ENCODE results near the gene ADTRP. TPM values are rescaled to one million over a fixed set of nuclear protein-coding genes. Genes with fewer than 3 reads are reported as not detected.

ADTRP gene
- total RNA-seq, 1 donor from 2014 or later = 42.5 TPM

DNA sequence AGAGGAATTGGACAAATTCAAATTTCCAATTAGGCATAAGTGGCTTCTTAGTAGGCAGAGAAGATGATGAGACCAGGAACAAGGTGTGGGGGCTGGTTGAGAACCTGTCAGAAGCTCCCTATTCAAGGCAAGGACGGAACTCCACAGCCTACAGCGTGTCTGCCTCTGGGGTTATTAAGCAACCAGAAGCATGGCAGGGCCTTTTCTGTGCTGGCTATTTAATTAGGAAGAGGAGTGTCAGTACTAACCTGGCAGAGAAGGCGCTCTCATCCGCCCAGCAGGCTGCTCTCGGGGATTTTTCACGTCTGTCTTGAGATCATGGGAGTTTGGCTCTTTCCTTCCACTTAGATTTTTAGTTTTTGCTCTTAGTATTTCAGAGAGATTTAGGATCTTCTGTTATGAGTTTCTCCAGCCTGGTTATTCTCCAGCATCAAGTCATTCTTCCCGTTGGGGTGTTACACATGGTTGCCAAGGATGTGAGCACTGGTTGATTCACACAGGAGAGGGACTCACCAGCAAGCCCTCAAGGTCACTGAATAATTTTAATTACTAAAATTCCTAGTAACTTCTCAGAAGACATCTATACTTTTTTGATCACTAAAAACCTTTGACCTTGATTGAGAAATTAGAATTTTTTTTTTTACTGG lies 23.9 kb downstream of the ADTRP start:
- DNase-seq (no peak), ATAC-seq (no peak)
- Histone ChIP-seq H3K27me3 (ENCODE audit: low read depth) (no peaks in the 10 kb centered on the region), H3K4me3 (no peak overlapping the region), H3K36me3 (no peaks in the 10 kb centered on the region), H3K9me3 (peaks cover 4% of the 10 kb centered on the region), H3K4me1 (no peaks in the 10 kb centered on the region), H3K27ac (no peak overlapping the region)
- intact Hi-C loops (cut with DNase I) = no loop called here
- TF ChIP-seq, protein P1, sequence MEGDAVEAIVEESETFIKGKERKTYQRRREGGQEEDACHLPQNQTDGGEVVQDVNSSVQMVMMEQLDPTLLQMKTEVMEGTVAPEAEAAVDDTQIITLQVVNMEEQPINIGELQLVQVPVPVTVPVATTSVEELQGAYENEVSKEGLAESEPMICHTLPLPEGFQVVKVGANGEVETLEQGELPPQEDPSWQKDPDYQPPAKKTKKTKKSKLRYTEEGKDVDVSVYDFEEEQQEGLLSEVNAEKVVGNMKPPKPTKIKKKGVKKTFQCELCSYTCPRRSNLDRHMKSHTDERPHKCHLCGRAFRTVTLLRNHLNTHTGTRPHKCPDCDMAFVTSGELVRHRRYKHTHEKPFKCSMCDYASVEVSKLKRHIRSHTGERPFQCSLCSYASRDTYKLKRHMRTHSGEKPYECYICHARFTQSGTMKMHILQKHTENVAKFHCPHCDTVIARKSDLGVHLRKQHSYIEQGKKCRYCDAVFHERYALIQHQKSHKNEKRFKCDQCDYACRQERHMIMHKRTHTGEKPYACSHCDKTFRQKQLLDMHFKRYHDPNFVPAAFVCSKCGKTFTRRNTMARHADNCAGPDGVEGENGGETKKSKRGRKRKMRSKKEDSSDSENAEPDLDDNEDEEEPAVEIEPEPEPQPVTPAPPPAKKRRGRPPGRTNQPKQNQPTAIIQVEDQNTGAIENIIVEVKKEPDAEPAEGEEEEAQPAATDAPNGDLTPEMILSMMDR (IDR thresholded peaks at IDR 0.05) = no peak

DNA sequence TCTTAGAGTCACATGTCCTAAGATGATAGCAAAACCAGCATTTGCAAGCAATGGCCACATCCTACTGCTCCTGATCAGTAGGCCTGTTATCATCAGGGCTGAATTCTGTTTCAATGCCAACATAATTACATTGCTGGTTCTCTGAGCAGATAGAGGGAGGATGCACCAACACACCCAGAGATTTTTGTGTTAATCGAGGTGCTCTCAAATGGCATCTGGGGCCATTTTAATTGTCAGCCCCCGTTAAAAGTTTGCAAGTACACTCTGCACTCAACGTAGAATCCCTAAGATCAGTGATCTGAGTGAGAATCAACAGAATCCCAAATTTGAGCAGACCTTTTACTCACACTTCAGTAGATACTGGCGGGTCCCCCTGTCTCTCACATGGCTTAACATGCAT lies 24.8 kb downstream of the ADTRP start:
- Histone ChIP-seq H3K9me3 (peaks cover 4% of the 10 kb centered on the region), H3K4me1 (no peaks in the 10 kb centered on the region), H3K27me3 (ENCODE audit: low read depth) (no peaks in the 10 kb centered on the region), H3K36me3 (no peaks in the 10 kb centered on the region), H3K27ac (no peak overlapping the region), H3K4me3 (no peak overlapping the region)
- TF ChIP-seq, protein P1 (IDR thresholded peaks at IDR 0.05) = no peak
- intact Hi-C loops (cut with DNase I) = no loop called here
- DNase-seq = no peak
- no peak for ATAC-seq

DNA sequence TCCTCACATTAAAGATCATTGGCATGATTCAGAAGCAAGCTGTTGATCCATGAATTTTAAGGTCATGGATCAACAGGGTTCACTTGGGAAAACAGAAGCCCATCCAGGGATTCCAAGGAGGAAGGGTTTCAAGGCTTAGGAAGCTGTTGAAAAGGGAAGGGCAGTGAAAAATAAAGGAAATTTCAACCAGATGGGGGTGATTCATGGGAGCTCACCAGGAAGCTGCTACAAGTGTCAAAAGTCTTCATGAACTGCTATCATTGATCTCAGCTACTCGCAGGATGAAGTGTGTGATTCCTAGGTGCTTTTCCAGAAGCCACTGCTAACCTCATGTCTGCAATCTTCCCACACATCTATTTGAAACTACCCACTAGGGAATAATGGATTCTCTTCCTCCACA lies 26.2 kb downstream of the ADTRP start:
- Histone ChIP-seq H3K36me3 (no peaks in the 10 kb centered on the region), H3K27ac (no peak overlapping the region), H3K4me3 (no peak overlapping the region), H3K27me3 (ENCODE audit: low read depth) (no peaks in the 10 kb centered on the region), H3K4me1 (no peaks in the 10 kb centered on the region), H3K9me3 (no peaks in the 10 kb centered on the region)
- DNase-seq (no peak), ATAC-seq (no peak)
- intact Hi-C loops (cut with DNase I) = no loop called here
- TF ChIP-seq, protein P1 (IDR thresholded peaks at IDR 0.05) = no peak

- Histone ChIP-seq H3K4me1 (no peaks in the 10 kb centered on the region), H3K36me3 (no peaks in the 10 kb centered on the region), H3K9me3 (no peaks in the 10 kb centered on the region), H3K27me3 (ENCODE audit: low read depth) (no peaks in the 10 kb centered on the region), H3K27ac (no peak overlapping the region), H3K4me3 (no peak overlapping the region)
- DNase-seq (no peak), ATAC-seq (no peak)
- TF ChIP-seq, protein P1 (IDR thresholded peaks at IDR 0.05) = no peak
- intact Hi-C loops (cut with DNase I) = no loop called here
Observed at GRCh38 chr6:11750682-11751081, 27.9 kb downstream of the ADTRP start.

- no peak for ATAC-seq
- no peaks in the 10 kb centered on the region for H3K27me3 ChIP-seq (ENCODE audit: low read depth)
- H3K9me3 ChIP-seq = no peaks in the 10 kb centered on the region
- H3K4me3 ChIP-seq = no peak overlapping the region
- DNase-seq = no peak
- H3K36me3 ChIP-seq = no peaks in the 10 kb centered on the region
- no peaks in the 10 kb centered on the region for H3K4me1 ChIP-seq
- H3K27ac ChIP-seq = no peak overlapping the region
- intact Hi-C loops (cut with DNase I) = no loop called here
- TF ChIP-seq, protein P1 (IDR thresholded peaks at IDR 0.05) = no peak
Observed at GRCh38 chr6:11748591-11749210, 29.9 kb downstream of the ADTRP start.
